ENCODE data around the gene ELMO2.

ELMO2 gene

DNA sequence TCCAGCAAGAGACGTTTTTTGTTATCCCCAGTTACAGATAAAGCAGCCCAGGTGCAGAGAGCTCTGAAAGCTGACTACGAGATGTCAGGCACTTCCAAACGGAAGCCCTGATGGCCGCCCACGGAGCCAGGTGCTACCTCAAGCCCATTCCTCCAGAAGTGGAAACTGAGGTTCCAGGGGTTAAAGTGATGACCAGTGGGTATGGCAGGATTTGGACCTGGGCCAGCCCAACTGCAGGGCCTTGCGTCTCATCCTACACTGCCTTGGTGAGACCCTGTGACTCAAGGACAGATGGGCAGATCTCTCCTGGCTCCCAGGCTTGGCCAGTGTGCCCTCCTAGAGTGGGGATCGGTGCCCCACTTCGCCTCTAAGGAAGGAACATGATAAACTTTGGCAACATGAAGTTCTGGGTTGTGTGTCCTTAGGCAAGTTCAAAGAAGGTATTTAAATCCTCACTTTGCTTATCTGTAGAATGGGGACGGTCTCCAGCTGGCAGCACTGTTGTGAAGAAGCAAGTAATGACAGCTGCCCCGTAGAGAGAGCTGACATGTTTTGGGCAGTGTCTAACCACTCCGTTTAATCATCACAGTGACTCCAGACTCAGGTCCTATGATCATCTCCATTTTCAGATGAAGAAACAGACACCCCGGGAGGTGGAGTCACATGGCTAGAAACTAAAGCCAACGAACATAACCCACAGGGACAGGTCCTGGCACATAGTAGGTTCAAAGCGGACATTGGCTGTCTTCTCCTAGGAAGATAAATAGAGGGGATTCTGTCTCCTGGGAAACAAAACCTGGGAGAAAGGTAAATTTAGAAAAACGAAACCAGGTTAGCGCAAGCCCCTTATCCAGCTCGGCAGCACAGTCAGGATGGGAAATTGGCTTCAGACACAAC is 63.7 kb downstream of the ELMO2 start:
- FAIRE-seq (no peak), DNase-seq (ENCODE audit: insufficient read length, low spot score) (no peak)
- no peak for TF ChIP-seq POLR2A (IDR thresholded peaks at IDR 0.05; ENCODE audit: low read depth, low read length)
- TF ChIP-seq TAF1 (IDR thresholded peaks at IDR 0.05; ENCODE audit: low read depth, low read length) = no peak
- TF ChIP-seq PAX5 (IDR thresholded peaks at IDR 0.05; ENCODE audit: insufficient read depth, low read length, severe bottlenecking) = no peak
- TF ChIP-seq POLR2AphosphoS5 (IDR thresholded peaks at IDR 0.05; ENCODE audit: low read depth, low read length) = no peak
- no peak for TF ChIP-seq POU2F2 (IDR thresholded peaks at IDR 0.05; ENCODE audit: low read depth, low read length)
- TF ChIP-seq SPI1 (IDR thresholded peaks at IDR 0.05; ENCODE audit: low read depth, low read length) = no peak

DNA sequence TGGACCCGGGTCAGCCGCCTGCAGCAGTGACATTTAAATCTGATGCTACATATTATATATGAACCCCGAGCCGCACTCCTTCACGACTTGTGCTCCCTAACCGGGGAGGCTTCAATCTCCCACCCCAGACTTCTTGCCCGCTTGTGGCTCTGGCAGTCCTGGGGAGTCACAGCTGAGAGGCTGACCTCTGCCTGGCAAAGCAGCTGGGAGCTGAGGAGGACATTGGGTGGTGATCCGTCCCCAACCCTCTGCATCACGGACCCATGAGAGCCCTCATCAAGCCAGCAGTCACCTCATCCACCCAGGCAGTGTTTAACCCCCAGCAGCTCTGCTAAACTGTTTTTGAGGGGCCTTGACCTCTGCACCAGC is 64.4 kb downstream of the ELMO2 start:
- DNase-seq (ENCODE audit: insufficient read length, low spot score) = no peak
- no peak for FAIRE-seq
- TF ChIP-seq POLR2AphosphoS5 (IDR thresholded peaks at IDR 0.05; ENCODE audit: low read depth, low read length) = no peak
- TF ChIP-seq TAF1 (IDR thresholded peaks at IDR 0.05; ENCODE audit: low read depth, low read length) = no peak
- no peak for TF ChIP-seq POU2F2 (IDR thresholded peaks at IDR 0.05; ENCODE audit: low read depth, low read length)
- TF ChIP-seq PAX5 (IDR thresholded peaks at IDR 0.05; ENCODE audit: insufficient read depth, low read length, severe bottlenecking) = no peak
- TF ChIP-seq POLR2A (IDR thresholded peaks at IDR 0.05; ENCODE audit: low read depth, low read length) = no peak
- no peak for TF ChIP-seq SPI1 (IDR thresholded peaks at IDR 0.05; ENCODE audit: low read depth, low read length)

DNA sequence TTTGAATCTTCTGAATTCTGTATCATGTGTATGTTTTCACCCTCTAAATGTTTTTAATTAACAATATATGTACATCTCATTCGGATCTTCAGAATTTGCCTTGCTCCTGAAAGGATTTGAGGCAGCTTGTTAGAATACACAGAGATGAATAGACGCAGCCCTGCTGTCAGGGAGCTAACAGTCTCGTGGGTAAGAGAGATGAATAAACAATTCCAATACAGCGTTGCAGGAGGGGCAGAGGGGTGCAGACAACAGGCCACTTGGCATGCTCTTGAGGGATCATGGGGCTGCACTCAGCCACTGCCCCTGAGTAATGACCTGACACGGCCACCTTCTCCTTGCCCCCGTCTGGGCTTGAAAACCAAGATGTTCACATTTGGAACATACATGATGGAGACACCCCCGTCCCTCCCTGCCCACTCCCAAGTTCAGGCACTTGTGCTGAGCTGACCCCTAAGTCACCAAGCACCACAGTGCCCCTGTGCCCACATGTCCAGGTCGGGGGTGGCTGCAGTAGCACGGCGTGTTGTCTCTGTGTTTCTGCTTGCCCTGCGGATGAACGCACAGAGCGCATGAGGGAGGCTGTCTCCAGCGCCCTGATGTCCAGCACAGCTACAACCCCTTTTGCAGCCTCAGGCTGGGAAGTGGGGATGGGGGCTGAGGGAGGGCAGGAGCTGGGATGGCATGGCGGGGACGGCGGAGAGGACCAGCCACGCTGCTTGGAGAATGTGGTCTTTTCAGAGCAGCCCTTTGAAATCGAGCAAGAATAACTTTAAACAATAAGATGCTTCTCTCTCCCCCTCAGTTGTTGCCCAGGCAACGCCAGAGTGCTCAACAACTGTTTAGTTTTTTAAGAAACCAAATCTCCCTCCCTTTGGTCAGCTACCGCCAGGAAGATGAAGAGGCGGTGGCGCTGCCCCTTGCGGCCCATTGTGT is 65.1 kb downstream of the ELMO2 start:
- DNase-seq (ENCODE audit: insufficient read length, low spot score) = no peak
- no peak for TF ChIP-seq POU2F2 (IDR thresholded peaks at IDR 0.05; ENCODE audit: low read depth, low read length)
- TF ChIP-seq SPI1 (IDR thresholded peaks at IDR 0.05; ENCODE audit: low read depth, low read length) = no peak
- TF ChIP-seq POLR2A (IDR thresholded peaks at IDR 0.05; ENCODE audit: low read depth, low read length) = no peak
- no peak for TF ChIP-seq PAX5 (IDR thresholded peaks at IDR 0.05; ENCODE audit: insufficient read depth, low read length, severe bottlenecking)
- no peak for TF ChIP-seq TAF1 (IDR thresholded peaks at IDR 0.05; ENCODE audit: low read depth, low read length)
- TF ChIP-seq POLR2AphosphoS5 (IDR thresholded peaks at IDR 0.05; ENCODE audit: low read depth, low read length) = no peak
- FAIRE-seq = no peak

- FAIRE-seq = no peak
- TF ChIP-seq PAX5 (IDR thresholded peaks at IDR 0.05; ENCODE audit: insufficient read depth, low read length, severe bottlenecking) (no peak), POU2F2 (IDR thresholded peaks at IDR 0.05; ENCODE audit: low read depth, low read length) (no peak), POLR2A (IDR thresholded peaks at IDR 0.05; ENCODE audit: low read depth, low read length) (no peak), POLR2AphosphoS5 (IDR thresholded peaks at IDR 0.05; ENCODE audit: low read depth, low read length) (no peak), TAF1 (IDR thresholded peaks at IDR 0.05; ENCODE audit: low read depth, low read length) (no peak), SPI1 (IDR thresholded peaks at IDR 0.05; ENCODE audit: low read depth, low read length) (no peak)
Measured at GRCh38 chr20:46339037-46339436, 67.4 kb downstream of the ELMO2 start.

DNA sequence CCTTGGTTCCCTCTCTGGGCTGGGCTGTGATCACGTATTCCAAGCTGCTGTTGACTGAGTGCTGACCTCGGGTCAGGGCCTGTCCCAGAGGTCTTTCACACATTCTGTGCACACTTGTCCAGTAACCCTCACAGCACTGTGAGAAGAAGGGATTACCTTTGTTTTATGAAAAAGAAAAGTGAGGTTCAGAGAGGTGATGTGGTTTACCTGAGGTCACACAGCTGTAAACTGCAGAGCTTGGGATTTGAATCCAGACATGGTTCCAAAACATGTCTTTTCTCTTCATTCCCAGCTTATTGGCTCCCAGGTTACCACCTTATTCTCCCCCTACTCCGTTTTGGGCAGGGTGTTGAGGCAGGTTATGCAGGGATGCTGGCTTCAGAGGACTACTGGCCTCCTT is 69.7 kb downstream of the ELMO2 start:
- DNase-seq (ENCODE audit: insufficient read length, low spot score) (no peak), FAIRE-seq (no peak)
- TF ChIP-seq POU2F2 (IDR thresholded peaks at IDR 0.05; ENCODE audit: low read depth, low read length) (no peak), TAF1 (IDR thresholded peaks at IDR 0.05; ENCODE audit: low read depth, low read length) (no peak), POLR2AphosphoS5 (IDR thresholded peaks at IDR 0.05; ENCODE audit: low read depth, low read length) (no peak), SPI1 (IDR thresholded peaks at IDR 0.05; ENCODE audit: low read depth, low read length) (no peak), POLR2A (IDR thresholded peaks at IDR 0.05; ENCODE audit: low read depth, low read length) (no peak), PAX5 (IDR thresholded peaks at IDR 0.05; ENCODE audit: insufficient read depth, low read length, severe bottlenecking) (no peak)

More at GRCh38 chr20:46339037-46339436, 67.4 kb downstream of the ELMO2 start:
- no peak for DNase-seq (ENCODE audit: insufficient read length, low spot score)

DNA sequence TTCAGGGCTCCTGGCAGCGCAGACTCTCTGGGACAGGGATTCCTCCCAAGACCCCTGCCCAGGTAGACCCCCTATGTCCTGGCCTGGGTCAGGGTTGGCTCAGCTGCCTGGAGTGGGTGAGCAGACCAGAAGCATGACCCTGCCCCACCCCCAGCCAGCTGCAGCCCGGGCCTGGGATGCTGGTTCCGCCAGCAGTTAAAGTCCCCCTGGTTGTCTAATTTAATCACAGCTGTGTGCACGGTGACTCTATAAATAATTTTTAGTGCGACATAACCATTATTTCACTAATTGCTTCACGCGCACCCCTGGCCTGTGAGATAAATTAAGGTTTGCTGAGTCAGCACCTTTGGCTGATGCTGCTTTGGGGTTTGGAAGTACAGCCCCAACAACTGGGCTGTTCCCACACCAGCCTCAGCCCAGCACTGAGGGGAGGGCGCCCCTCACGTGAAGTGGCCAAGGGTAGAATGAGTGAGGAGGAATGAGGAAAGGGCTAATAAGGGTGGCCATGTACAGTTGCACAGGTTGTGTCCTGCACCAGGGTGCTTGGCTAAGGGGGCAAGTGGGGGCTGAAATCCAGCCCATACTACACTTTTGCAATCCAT is 72.0 kb downstream of the ELMO2 start:
- TF ChIP-seq POLR2AphosphoS5 (IDR thresholded peaks at IDR 0.05; ENCODE audit: low read depth, low read length) (no peak), POU2F2 (IDR thresholded peaks at IDR 0.05; ENCODE audit: low read depth, low read length) (no peak), PAX5 (IDR thresholded peaks at IDR 0.05; ENCODE audit: insufficient read depth, low read length, severe bottlenecking) (no peak), SPI1 (IDR thresholded peaks at IDR 0.05; ENCODE audit: low read depth, low read length) (no peak), TAF1 (IDR thresholded peaks at IDR 0.05; ENCODE audit: low read depth, low read length) (no peak), POLR2A (IDR thresholded peaks at IDR 0.05; ENCODE audit: low read depth, low read length) (no peak)
- DNase-seq (ENCODE audit: insufficient read length, low spot score) = no peak
- FAIRE-seq = no peak

- TF ChIP-seq PAX5 (IDR thresholded peaks at IDR 0.05; ENCODE audit: insufficient read depth, low read length, severe bottlenecking) (no peak), POU2F2 (IDR thresholded peaks at IDR 0.05; ENCODE audit: low read depth, low read length) (no peak), POLR2A (IDR thresholded peaks at IDR 0.05; ENCODE audit: low read depth, low read length) (no peak), POLR2AphosphoS5 (IDR thresholded peaks at IDR 0.05; ENCODE audit: low read depth, low read length) (no peak), SPI1 (IDR thresholded peaks at IDR 0.05; ENCODE audit: low read depth, low read length) (no peak), TAF1 (IDR thresholded peaks at IDR 0.05; ENCODE audit: low read depth, low read length) (no peak)
- DNase-seq (ENCODE audit: insufficient read length, low spot score) (no peak), FAIRE-seq (no peak)
Measured at GRCh38 chr20:46333161-46333991, 73.0 kb downstream of the ELMO2 start.
